Breast epithelium (tissue), 3 donors: Measurements from ENCODE around the gene BIN1.

ENCODE experiments used
- POLR2A ChIP-seq: fragments of 450-650 bp; IDR thresholded peaks from one replicate; pipeline ENCODE4 v1.6.1; 2016; ENCODE audit warnings: antibody characterized with exemption, mild to moderate bottlenecking, moderate library complexity
- POLR2AphosphoS5 ChIP-seq, 3 donors: sonication (generic); formaldehyde crosslinking; IDR thresholded peaks; one replicate each; pipeline ENCODE4 v1.6.1; 2017; ENCODE audit warnings: antibody characterized with exemption in 3 of 3
- TF ChIP-seq, protein P1 (sequence below), 3 donors: fragments of 450-650 bp; IDR thresholded peaks; one replicate each; pipeline ENCODE4 v1.5.1; 2016 to 2017; ENCODE audit warnings: antibody characterized with exemption in 3 of 3, mild to moderate bottlenecking in 3 of 3, moderate library complexity in 3 of 3

DNA sequence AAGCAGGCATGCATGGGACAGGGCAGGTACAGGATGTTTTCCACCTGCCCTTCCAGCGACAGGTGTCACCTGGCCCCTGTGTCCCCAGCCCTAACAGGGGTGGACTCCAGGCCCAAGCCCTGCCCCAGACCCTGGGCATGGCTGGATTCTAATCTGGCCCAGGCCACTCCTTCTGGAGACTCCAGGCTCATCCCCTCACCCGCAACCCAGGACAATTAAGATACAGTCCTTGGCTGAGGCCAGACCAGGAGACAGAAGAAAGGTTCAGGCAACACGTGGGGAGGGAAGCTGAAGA lies 9.5 kb downstream of the BIN1 start:
- TF ChIP-seq, protein P1, sequence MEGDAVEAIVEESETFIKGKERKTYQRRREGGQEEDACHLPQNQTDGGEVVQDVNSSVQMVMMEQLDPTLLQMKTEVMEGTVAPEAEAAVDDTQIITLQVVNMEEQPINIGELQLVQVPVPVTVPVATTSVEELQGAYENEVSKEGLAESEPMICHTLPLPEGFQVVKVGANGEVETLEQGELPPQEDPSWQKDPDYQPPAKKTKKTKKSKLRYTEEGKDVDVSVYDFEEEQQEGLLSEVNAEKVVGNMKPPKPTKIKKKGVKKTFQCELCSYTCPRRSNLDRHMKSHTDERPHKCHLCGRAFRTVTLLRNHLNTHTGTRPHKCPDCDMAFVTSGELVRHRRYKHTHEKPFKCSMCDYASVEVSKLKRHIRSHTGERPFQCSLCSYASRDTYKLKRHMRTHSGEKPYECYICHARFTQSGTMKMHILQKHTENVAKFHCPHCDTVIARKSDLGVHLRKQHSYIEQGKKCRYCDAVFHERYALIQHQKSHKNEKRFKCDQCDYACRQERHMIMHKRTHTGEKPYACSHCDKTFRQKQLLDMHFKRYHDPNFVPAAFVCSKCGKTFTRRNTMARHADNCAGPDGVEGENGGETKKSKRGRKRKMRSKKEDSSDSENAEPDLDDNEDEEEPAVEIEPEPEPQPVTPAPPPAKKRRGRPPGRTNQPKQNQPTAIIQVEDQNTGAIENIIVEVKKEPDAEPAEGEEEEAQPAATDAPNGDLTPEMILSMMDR (IDR thresholded peaks at IDR 0.05), result no peak
- no peak for TF ChIP-seq POLR2AphosphoS5 (IDR thresholded peaks at IDR 0.05)
- TF ChIP-seq POLR2A, result no peak
